Measurements from ENCODE around the gene DUSP18.
A peak's percentile ranks its signal among the peaks of the same experiment; 100 is the strongest.

The DUSP18 gene

GRCh38 chr22:30667494-30668385 is at the start of gene DUSP18:
DUSP18 (minus strand) TSS chr22:30667875; CDS start chr22:30664003, 3,872 bp downstream.
- DNase-seq (ENCODE audit: low spot score) = peak; percentile 94

- DNase-seq (ENCODE audit: low spot score) = no peak
Measured at GRCh38 chr22:30714062-30714461, 46.4 kb upstream of the DUSP18 start.

- no peak for DNase-seq (ENCODE audit: low spot score)
Measured at GRCh38 chr22:30712094-30712493, 44.4 kb upstream of the DUSP18 start.

GRCh38 chr22:30709980-30710379 is 42.3 kb upstream of the DUSP18 start:
- DNase-seq (ENCODE audit: low spot score) = peak; percentile 31

- peak; percentile 72 for DNase-seq (ENCODE audit: low spot score)
Measured at GRCh38 chr22:30705710-30706651, 38.3 kb upstream of the DUSP18 start.

GRCh38 chr22:30704978-30705377 is 37.3 kb upstream of the DUSP18 start:
- no peak for DNase-seq (ENCODE audit: low spot score)

GRCh38 chr22:30702856-30703255 is 35.2 kb upstream of the DUSP18 start:
- no peak for DNase-seq (ENCODE audit: low spot score)

- no peak for DNase-seq (ENCODE audit: low spot score)
Measured at GRCh38 chr22:30701872-30702271, 34.2 kb upstream of the DUSP18 start.

GRCh38 chr22:30697975-30698374 is 30.3 kb upstream of the DUSP18 start:
- no peak for DNase-seq (ENCODE audit: low spot score)

GRCh38 chr22:30695871-30696655 is 28.4 kb upstream of the DUSP18 start:
- DNase-seq (ENCODE audit: low spot score) = no peak

GRCh38 chr22:30695351-30695851 is 27.7 kb upstream of the DUSP18 start:
- no peak for DNase-seq (ENCODE audit: low spot score)

GRCh38 chr22:30694640-30695350 is 27.1 kb upstream of the DUSP18 start, which contains the start of gene OSBP2:
OSBP2 (plus strand) TSS chr22:30694874; CDS start chr22:30694910, 36 bp downstream.
- DNase-seq (ENCODE audit: low spot score) = no peak

- DNase-seq (ENCODE audit: low spot score) = peak; percentile 27
Measured at GRCh38 chr22:30694171-30694639, 26.5 kb upstream of the DUSP18 start.

GRCh38 chr22:30691204-30691603 is 23.5 kb upstream of the DUSP18 start:
- DNase-seq (ENCODE audit: low spot score) = no peak

- no peak for DNase-seq (ENCODE audit: low spot score)
Measured at GRCh38 chr22:30689622-30690021, 21.9 kb upstream of the DUSP18 start.

- no peak for DNase-seq (ENCODE audit: low spot score)
Measured at GRCh38 chr22:30687358-30687757, 19.7 kb upstream of the DUSP18 start.

GRCh38 chr22:30685178-30685577 is 17.5 kb upstream of the DUSP18 start:
- no peak for DNase-seq (ENCODE audit: low spot score)

- no peak for DNase-seq (ENCODE audit: low spot score)
Measured at GRCh38 chr22:30681831-30682230, 14.2 kb upstream of the DUSP18 start.

- no peak for DNase-seq (ENCODE audit: low spot score)
Measured at GRCh38 chr22:30680991-30681770, 13.5 kb upstream of the DUSP18 start.

Data from activated CD4-positive, alpha-beta T cell treated with anti-CD3 and anti-CD28 coated beads, Interleukin-2, Interleukin-4, amounts not matched to agents 100 ng/mL and 50 ng/mL, durations not matched to agents 16 hours and 8 hours (primary cell).